GM12873 (cell line): ENCODE results near the gene MICAL3.
A peak's percentile ranks its signal among the peaks of the same experiment; 100 is the strongest.

ENCODE experiments used
- TF ChIP-seq, protein P1 (sequence below): IDR thresholded peaks from 2 replicates; pipeline ENCODE4 v1.5.1; 2012; ENCODE audit warnings: low read depth, mild to moderate bottlenecking, moderate library complexity, low read length, control low read depth; ENCODE audit not compliant: insufficient read depth; ENCODE audit errors: missing control alignments

Gene MICAL3

DNA sequence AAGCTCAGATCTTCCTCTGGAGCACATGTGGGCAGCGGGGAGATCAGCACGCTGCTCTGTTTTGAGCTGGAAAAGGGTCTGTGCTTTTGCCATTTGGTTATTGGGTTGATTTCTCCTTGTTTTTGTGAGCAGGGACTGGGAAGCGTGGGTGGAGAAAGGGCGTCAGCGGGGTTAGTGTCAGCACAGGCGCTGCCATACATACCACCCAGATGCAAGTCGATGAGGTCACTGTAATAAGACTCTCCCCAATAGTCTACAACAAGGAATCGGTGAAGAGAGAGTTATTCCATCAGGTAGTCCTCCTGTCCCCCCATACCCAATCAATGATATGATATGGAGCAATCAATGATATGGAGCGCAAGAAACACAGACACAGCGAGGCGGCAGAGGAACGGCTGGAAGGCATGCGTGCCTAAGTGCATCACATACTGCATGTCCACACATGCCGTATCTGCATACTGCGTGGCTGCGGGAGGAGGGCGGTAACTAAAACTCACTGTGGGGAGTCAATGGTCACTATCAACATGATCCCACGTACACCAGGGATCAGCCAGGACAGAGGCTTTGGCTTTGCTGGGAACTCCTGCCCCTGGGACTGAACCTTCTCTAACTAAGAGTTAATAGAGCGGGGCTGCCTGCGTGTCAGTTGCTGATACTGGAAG, 220.6 kb downstream of the MICAL3 start:
- TF ChIP-seq, protein P1, sequence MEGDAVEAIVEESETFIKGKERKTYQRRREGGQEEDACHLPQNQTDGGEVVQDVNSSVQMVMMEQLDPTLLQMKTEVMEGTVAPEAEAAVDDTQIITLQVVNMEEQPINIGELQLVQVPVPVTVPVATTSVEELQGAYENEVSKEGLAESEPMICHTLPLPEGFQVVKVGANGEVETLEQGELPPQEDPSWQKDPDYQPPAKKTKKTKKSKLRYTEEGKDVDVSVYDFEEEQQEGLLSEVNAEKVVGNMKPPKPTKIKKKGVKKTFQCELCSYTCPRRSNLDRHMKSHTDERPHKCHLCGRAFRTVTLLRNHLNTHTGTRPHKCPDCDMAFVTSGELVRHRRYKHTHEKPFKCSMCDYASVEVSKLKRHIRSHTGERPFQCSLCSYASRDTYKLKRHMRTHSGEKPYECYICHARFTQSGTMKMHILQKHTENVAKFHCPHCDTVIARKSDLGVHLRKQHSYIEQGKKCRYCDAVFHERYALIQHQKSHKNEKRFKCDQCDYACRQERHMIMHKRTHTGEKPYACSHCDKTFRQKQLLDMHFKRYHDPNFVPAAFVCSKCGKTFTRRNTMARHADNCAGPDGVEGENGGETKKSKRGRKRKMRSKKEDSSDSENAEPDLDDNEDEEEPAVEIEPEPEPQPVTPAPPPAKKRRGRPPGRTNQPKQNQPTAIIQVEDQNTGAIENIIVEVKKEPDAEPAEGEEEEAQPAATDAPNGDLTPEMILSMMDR, result no peak

DNA sequence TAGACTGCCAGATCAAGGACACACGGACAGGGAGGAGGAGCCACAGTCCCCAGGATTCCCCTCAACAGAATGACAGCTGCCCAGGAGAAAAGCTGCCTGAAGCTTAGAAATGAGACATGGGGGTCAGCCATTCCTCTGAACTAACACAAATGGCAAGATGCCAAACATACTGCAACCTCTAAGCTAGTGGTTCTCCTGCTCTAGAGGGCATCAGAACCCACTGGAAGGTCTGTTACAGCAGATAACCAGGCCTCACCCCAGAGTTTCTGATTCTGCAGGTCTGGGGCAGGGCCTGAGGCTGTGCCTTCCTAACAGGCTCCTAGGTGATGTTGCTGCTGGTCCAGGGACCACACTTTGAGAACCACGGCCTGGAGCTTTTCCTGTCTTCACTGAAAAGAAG, 221.5 kb downstream of the MICAL3 start:
- TF ChIP-seq, protein P1, result no peak

DNA sequence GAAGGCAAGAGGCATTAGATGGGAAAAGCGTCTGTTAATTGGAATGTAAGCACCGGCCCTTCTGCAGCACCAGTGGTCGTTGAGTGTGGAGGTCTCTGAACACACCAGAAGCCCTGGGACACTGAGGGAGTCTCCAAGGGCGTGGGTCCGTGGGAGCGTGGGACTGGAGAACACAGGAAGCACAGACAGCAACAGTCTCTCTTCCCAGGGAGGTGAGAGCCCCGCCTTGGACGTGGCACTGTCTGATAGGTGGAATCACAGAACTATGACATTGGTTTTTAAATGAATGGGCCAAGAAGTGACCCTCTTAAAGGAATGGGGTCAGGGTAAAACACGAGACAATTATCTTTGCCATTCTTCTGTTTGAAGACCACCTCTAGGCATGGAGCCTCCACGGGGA, 221.9 kb downstream of the MICAL3 start:
- TF ChIP-seq, protein P1, result no peak

DNA sequence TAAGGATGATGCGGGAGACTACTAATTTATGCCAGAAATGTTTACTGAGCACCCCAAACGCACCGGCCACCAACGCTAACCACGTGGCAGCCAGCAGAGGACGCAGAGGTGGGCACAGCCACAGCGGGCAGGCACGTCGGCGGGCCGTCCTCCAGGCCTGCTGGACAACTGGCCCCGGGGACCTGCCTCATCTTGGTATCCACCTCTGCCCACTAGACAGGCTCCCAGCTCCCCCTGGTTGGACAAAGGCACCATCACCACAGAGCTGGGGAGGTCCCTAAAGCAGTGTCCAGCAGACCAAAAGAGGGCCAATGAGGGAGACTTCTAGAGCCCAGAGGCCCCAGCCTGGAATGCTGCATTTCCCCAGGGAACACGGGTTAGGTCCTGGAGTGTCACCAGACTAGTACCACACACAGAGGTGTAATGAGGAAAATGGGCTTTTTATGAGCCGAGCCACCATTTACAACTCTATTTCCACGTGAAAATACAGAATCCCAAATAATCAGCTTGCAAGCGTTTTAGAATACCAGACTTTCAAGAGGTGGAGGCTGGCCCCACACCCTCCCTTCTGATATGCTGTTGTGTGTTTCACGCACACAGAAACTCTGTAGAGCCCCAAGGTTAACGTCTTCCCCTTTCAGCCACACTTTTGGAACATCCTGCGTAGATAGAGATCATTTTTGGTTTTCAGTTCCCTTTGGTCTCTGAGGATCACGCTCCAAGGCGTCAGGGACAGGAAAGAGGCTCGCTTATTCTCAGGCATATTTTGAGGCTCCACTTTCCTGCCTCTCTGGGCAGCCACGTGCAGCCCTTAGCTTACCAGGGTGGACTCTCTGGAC, 226.4 kb downstream of the MICAL3 start:
- TF ChIP-seq, protein P1, result no peak

DNA sequence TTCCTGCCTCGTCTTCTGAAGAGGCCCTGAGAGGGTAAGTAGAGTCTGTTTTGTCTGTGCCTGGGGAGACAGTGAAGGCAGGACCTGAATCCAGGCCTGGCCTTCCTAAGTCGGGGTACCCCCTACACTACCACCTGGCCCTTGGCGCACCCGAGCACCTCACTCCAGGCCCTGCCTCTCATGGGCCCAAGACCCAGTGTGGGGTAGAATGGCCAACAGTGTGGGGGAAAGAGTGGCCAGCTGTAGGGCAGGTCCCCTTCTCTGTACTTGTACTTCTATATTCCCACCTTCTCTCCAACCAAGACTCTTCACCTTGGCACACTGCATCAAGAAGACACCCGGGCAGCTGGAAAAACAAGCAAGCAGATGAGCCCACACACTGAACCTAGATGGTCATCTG, 227.7 kb downstream of the MICAL3 start:
- TF ChIP-seq, protein P1, result no peak

DNA sequence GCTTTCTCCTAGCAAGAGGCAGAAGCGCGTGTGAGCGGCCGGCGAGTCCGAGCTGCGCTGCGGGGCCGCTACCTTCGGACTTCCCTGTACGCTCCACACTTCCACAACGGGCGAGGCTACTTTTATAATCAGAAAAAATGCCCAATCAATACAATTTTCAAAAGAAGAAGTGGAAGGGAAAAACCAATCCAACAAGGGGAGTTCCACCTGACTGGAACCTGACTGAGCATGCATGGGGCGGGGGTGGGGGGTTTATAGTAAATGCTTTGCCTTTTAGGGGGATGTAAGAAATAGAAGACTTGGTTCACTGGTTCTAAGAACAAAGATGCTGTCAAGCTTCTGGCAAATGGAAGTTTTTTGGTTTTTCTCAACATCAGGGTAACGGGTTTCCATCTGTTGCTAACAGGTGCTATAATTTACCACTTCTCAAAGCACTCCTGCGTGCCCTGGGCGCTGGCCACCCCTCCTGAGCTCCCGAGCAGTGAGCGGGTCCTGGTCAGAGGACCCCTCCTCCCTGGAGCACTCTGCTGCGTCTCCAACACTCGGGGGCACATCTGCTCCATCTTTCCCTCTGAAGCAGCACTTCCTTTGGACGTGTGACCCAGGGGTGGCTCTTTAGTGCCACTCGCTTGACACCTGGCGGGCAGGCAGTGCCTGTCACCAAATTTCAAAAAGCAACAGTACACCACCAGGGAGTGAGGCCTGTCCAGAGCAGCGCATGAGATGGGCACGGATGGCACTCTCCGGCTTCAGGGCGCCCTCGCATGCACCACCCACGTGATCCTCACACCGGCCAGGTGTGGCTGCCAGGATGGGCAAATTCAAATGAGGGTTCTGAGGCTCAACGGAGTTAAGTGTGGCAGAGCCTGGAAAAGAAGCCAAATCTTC, 228.5 kb downstream of the MICAL3 start:
- TF ChIP-seq, protein P1, result peak; percentile 32
